Measurements from ENCODE around the gene HIVEP3. TPM values are rescaled to one million over a fixed set of nuclear protein-coding genes. Genes with fewer than 3 reads are reported as not detected.

Gene HIVEP3
- total RNA-seq, 2 donors from 2014 or later = 0.13 to 0.99 TPM

DNA sequence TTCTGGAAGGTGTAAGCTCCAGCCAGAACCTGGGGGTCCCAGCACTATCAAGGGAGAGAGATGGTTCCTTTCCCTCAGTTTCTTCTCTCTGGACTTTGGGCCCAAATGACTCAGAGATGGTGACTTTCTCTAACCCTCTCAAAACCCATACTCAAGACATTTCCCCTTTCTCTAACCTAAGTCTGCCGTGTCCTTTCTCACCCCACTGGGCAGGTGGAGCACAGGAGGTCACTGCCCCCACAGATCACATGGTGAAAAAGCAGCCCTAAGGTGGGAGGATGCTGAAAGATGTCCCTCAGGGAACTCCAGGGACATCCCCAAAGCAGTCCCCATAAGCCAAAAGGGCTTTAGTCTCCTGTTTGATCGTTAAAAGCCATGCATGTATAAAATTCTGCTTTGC, 173.7 kb downstream of the HIVEP3 start:
- Mint-ChIP-seq H3K27me3 (ENCODE audit: insufficient read depth) (peaks cover 4% of the 10 kb centered on the region), H3K4me1 (no peaks in the 10 kb centered on the region), H3K9me3 (no peaks in the 10 kb centered on the region), H3K27ac (no peak overlapping the region), H3K4me3 (no peak overlapping the region), H3K36me3 (ENCODE audit: low read depth) (no peaks in the 10 kb centered on the region)
- Histone ChIP-seq H3K36me3 (ENCODE audit: control insufficient read depth, insufficient read depth, low read length) (no peaks in the 10 kb centered on the region), H3K27me3 (ENCODE audit: control insufficient read depth, insufficient read depth, low read length, poor library complexity, severe bottlenecking) (no peaks in the 10 kb centered on the region), H3K9me3 (ENCODE audit: control insufficient read depth, low read length) (no peaks in the 10 kb centered on the region), H3K27ac (ENCODE audit: low read depth, low read length) (no peak overlapping the region), H3K4me1 (ENCODE audit: control insufficient read depth, insufficient read depth, low read length) (no peaks in the 10 kb centered on the region), H3K9ac (ENCODE audit: extremely low read depth, low read length, poor library complexity, severe bottlenecking) (no peak overlapping the region), H3K4me3 (ENCODE audit: low read length) (no peak overlapping the region)
- WGBS, 2 experiments (ENCODE audit: insufficient coverage in 1 of 2, insufficient read length in 1 of 2) = 93 to 100% methylated on average over 1 to 2 of the region's 2 CpGs
- TF ChIP-seq, protein P1, sequence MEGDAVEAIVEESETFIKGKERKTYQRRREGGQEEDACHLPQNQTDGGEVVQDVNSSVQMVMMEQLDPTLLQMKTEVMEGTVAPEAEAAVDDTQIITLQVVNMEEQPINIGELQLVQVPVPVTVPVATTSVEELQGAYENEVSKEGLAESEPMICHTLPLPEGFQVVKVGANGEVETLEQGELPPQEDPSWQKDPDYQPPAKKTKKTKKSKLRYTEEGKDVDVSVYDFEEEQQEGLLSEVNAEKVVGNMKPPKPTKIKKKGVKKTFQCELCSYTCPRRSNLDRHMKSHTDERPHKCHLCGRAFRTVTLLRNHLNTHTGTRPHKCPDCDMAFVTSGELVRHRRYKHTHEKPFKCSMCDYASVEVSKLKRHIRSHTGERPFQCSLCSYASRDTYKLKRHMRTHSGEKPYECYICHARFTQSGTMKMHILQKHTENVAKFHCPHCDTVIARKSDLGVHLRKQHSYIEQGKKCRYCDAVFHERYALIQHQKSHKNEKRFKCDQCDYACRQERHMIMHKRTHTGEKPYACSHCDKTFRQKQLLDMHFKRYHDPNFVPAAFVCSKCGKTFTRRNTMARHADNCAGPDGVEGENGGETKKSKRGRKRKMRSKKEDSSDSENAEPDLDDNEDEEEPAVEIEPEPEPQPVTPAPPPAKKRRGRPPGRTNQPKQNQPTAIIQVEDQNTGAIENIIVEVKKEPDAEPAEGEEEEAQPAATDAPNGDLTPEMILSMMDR (conservative IDR thresholded peaks at IDR 0.05) = no peak
- no peak for DNase-seq

DNA sequence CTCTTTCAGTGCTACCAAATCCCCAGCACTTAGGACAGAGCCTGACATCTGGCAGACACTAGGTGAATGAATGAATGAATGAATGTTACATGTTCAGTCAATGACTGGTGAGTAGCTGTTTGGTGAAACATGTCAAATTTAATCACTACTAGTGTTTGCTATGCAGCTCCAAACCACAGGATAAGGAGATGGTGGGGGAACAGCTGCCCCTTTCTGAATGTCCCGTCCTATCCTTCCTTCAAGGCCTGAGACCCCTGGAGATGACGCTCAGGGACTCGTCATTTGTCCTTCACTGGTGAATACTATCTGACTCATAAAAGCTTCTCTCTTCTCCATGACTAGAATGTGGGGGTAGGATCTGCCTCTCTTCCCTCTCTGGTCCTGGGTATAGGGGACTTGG, 175.4 kb downstream of the HIVEP3 start:
- Histone ChIP-seq H3K4me1 (ENCODE audit: control insufficient read depth, insufficient read depth, low read length) (no peaks in the 10 kb centered on the region), H3K4me3 (ENCODE audit: low read length) (no peak overlapping the region), H3K9me3 (ENCODE audit: control insufficient read depth, low read length) (no peaks in the 10 kb centered on the region), H3K36me3 (ENCODE audit: control insufficient read depth, insufficient read depth, low read length) (no peaks in the 10 kb centered on the region), H3K27ac (ENCODE audit: low read depth, low read length) (no peak overlapping the region), H3K9ac (ENCODE audit: extremely low read depth, low read length, poor library complexity, severe bottlenecking) (no peak overlapping the region), H3K27me3 (ENCODE audit: control insufficient read depth, insufficient read depth, low read length, poor library complexity, severe bottlenecking) (no peaks in the 10 kb centered on the region)
- no peak for DNase-seq
- Mint-ChIP-seq H3K4me3 (no peak overlapping the region), H3K4me1 (no peaks in the 10 kb centered on the region), H3K27me3 (ENCODE audit: insufficient read depth) (peaks cover 4% of the 10 kb centered on the region), H3K9me3 (no peaks in the 10 kb centered on the region), H3K27ac (no peak overlapping the region), H3K36me3 (ENCODE audit: low read depth) (no peaks in the 10 kb centered on the region)
- WGBS, 2 experiments (ENCODE audit: insufficient coverage in 1 of 2, insufficient read length in 1 of 2) = 95 to 97% methylated on average over 3 of the region's 3 CpGs
- TF ChIP-seq, protein P1 (conservative IDR thresholded peaks at IDR 0.05) = no peak

DNA sequence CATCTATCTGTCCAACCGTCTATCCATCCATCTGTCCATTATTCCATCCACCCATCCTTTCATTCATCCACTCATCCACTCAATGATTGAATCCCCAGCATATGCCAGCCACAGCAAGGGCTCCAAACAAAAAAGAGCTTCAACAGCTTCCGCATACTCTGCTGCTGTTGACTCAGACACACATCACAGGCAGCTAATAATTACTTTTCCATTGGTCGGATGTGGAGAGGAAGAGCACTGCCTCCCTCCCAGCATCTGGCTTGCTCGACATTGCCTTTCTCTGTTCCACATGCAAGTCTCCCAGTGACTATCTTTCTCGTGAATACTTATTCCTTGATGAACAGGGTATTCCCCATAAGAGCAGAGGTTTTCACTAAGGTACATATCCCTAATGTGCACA, 176.5 kb downstream of the HIVEP3 start:
- Histone ChIP-seq H3K27ac (ENCODE audit: low read depth, low read length) (no peak overlapping the region), H3K4me1 (ENCODE audit: control insufficient read depth, insufficient read depth, low read length) (no peaks in the 10 kb centered on the region), H3K36me3 (ENCODE audit: control insufficient read depth, insufficient read depth, low read length) (no peaks in the 10 kb centered on the region), H3K27me3 (ENCODE audit: control insufficient read depth, insufficient read depth, low read length, poor library complexity, severe bottlenecking) (no peaks in the 10 kb centered on the region), H3K9ac (ENCODE audit: extremely low read depth, low read length, poor library complexity, severe bottlenecking) (no peak overlapping the region), H3K4me3 (ENCODE audit: low read length) (no peak overlapping the region), H3K9me3 (ENCODE audit: control insufficient read depth, low read length) (no peaks in the 10 kb centered on the region)
- no peaks in the 10 kb centered on the region for H3K27me3 Mint-ChIP-seq (ENCODE audit: insufficient read depth)
- DNase-seq = no peak
- WGBS, 2 experiments (ENCODE audit: insufficient coverage in 1 of 2, insufficient read length in 1 of 2) = 80 to 81% methylated on average over 4 to 5 of the region's 5 CpGs
- TF ChIP-seq, protein P1 (conservative IDR thresholded peaks at IDR 0.05) = no peak
- H3K4me3 Mint-ChIP-seq = no peak overlapping the region
- H3K36me3 Mint-ChIP-seq (ENCODE audit: low read depth) = no peaks in the 10 kb centered on the region
- H3K9me3 Mint-ChIP-seq = no peaks in the 10 kb centered on the region
- no peaks in the 10 kb centered on the region for H3K4me1 Mint-ChIP-seq
- no peak overlapping the region for H3K27ac Mint-ChIP-seq
